NCI-H2029 (cell line): ENCODE data around the gene FOXK2.

Source experiments
- DNase-seq: peaks from one replicate; lab custom pipeline; 2025; lab: John Stamatoyannopoulos, UW

Gene FOXK2

DNA sequence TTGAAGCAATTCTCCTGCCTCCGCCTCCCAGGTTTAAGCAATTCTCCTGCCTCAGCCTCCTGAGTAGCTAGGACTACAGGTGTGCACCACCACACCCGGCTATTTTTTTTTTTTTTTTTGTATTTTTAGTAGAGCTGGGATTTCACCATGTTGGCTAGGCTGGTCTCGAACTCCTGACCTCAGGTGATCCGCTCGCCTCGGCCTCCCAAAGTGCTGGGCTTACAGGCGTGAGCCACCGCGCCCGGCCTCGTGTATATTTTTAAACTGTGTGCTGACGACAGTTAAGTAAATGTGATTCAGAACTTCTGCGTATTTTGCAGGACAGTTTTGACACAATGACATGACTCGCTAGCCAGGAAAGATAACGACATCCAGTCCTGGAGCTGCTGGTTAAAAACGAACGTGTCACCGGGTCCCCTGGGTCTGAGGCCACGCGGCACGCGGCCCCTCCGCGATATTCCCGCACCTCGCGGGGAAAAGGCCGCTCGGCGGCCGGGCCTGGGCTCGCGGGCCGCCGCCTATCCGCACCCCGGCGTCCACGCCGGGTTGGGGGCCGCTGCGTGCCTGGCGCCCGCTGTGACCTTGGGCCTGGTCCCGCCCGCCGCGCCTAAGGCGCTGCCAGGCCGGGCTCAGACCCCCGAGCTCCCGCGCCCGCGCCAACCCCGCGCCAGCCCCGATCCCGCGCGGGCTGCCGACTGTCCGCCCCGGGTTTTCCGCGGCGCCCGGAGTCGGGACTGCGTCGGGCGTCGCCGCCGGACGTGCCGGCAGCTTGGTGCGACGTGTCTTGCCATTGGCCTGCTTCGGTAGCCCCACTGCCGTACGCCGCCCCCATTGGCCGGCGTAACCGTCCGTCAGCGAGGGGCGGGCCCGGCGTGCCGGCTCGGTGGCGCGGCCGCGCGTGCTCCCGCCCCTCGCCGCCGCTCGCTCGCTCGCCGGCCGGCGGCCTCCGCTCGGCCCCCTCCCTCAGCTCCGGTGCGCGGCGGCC lies at the start of gene FOXK2:
FOXK2 (plus strand) TSS at position 907 of the 985 bp plus-strand sequence. CDS start 157 bp downstream, outside the sequence.
- peak; percentile 86 for DNase-seq

DNA sequence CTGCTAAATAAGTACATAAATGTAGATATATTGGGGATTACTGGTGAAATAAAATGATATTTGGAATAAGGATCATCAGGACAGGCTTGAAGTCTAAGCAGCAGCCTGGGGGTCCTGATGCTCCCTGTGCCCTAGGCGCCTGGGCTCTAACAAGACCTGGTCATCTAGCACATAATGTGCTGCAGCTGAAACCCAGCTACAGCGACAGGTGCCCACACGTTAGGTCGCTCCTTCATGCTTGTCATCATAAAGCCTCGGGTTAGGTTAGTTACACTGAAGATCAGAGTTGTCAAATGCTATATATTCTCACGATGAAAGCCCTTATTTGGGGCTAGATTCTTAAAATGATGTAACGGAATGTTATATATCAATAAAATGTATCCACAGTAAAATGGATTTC lies 49.5 kb upstream of the FOXK2 start:
- no peak for DNase-seq

DNA sequence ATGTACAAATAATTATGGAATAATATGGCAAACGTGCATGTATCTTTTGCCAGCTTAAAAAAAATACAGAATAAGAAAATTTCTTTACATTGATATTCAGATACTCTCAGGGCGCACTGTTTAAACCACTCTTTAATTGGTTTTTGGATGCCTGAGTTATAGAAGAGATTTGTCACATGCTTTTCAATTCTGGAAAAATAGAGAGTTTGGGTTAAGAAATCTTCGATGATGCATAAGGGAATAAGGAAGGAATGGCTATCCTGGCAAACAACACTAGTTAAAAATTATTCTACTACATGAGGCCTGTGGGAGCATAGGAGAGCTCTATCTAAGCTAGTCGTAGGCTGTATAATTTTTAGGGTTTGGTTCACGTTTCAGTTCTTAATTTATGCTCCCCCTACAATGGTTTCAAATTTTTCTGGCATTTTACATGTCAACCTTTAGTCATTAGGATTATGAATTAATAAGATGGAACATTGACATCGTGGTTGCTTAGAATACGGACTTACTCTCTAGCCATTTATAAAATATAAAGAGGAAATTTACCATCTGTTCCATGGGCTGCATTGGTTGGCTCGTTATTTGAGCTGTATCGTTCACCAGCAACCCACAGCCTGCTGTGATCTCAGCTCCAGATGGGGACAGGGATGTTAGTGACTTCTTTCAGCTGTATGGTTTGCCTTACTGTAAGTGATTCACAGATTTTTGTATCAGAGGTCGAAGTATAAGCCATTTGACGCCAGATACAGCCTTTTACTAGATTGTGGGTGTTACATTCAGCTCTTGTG lies 45.1 kb upstream of the FOXK2 start:
- no peak for DNase-seq

DNA sequence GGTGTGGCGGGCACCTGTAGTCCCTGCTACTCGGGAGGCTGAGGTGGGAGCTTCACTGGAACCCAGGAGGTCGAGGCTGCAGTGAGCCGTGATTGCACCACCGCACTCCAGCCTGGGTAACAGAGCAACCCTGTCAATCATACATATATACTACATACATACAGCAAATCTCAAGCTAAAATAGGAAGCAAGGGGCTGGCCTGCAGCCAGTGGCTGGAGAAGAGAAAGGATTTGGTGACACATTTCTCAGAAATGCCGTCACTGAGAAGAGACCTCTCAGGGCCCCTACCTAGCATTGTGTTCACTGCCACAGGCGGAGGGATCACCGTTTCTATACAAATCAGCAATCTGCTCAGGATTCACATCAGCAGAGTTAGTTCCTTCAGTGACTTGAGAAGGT lies 44.1 kb upstream of the FOXK2 start:
- no peak for DNase-seq

DNA sequence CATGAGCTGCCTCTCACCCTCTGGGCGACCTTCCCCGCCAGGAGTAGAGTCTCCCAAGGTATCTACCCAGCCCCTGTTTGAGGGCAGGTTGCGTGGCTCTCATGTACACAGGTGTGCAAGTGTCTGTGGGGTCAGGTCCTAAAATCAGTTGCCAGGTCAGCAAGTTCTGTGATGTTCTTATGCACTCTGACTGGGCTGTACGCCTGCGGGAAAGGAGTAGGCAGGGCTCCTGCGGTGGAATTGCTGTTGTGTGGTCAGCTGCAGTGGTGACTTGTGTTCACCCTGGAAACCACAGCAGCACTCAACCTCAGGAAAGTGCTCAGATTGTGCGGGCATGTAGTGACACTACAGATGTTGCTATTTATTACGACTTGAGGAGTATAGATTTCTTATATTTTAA lies 41.6 kb upstream of the FOXK2 start:
- DNase-seq: no peak

DNA sequence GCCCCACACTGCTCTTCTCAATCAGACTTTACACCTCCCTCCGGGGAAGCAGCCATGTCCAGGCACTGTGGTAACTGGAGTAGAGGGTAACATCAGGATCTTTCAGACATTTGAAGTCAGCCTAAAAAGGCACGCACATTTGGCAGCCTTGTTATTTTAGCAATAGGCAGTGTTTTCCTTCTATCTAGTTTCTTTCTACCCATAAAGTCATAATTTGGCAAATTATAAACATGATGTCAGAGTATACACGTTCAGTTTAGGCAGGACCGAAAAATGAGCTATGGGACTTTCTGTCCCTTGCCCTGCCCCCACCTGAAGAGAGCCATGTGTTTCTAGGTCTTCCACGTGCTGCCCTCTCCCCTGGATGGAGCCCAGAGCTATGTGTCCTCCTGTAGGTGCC lies 39.9 kb upstream of the FOXK2 start:
- no peak for DNase-seq

DNA sequence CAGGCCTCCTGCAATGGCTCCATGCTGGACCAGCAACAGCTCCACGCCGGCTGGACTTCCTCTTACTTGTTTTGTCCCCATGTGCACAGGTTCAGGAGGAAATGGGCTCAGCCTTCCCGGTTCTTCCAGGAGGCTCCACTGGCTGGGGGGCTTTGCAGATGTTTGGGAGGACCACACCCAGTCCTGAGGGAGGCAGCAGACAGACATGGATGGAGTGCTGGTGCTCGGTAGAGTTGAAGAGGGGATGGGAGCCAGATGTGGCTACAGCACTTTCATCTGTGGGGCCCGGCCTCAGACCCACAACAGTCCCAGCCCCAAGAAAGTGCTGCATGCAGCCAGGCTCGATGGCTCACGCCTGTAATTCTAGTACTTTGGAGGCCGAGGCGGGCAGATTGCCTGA lies 39.2 kb upstream of the FOXK2 start:
- DNase-seq: no peak

DNA sequence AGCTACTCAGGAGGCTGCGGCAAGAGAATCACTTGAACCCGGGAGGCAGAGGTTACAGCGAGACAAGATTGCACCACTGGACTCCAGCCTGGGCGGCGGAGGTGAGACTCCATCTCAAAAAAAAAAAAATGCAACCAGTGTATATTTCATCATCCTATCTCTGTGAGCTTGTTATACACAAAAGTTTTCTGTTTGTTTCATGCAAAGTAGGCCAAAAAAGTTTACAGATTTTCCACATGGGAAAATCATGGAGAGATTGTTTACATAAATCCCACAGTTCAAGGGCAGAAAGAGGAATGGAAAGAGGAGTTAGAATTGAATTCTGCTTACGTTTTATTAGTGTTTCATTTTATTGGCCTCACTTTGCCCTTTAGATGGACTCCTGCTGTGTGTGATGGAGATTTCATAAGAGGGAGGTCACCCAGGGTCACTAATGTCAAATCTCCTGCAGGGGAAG lies 36.3 kb upstream of the FOXK2 start:
- DNase-seq: no peak

DNA sequence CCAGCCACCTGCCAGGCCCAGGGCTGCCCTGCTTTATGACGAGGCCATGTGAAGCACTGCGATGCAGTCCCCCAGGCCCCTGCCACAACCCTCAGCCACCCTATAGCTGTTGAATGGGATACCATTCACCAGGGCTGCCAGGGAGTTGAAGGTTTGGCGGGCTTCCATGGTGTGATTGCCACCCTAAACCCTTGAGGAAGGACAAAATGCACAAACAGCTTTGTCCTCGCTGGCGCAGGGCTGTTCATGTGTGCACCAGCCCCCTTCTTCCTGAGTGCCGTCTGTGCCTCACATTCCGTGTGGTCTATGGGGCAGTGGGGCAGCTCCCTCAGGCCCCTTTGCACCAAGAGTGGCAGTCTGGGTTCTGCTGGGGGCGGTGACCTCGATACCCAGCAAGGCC lies 35.7 kb upstream of the FOXK2 start:
- no peak for DNase-seq

DNA sequence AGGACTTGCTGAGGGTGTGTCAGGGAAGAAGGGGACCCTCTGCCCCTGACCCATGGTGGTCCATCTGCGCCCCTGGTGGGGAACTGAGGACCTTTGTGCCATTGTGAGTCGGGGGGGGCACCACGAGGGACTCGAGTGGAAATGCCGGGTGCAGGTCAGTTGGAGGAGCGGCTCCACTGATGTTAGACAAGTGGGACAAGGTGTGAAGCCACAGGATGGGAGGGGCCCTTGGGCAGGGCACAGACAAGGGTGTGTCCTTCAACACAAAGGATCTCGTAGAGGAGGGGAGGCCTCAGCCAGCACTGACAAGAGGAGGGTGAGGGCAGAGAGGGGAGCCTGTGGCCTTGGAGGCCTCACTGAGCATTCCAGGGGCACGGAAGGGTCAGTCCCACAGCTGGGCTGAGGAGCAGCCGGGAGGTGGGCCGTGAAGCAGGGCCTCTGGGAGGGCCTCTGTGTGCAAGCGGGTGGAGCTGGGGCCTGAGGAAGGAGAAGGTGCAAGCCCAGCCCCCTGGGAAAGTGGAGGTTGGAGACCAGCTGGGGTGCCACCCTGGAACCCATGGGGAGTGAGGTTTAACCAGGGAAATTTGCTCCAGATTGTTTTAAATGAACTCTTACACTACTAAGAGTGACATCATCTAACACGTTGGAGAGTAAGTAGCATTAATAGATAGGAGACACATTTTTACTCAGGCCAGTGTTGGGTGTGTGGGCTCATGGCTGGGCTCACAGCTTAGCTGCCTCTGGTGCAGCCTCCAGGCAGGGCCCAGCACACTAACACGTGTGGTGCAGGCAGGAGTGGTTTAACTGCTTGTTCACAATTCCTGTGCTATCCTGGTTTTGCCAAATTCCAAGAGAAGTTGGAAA lies 33.1 kb upstream of the FOXK2 start:
- no peak for DNase-seq

DNA sequence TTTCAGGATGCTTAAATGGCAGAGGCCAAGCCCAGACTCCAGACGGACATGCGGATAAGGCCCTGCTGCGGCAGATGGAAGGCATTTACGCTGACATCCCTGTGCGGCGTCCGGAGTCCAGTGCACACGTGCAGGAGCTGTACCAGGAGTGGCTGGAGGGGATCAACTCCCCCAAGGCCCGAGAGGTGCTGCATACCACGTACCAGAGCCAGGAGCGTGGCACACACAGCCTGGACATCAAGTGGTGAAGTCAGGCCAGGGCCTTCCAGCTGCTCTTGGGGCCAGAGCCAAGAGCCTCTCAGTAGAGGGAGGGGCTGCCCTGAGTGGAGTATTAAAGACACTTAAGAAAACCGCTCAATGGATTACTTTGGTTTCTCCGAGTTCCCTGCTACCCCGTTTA lies 31.6 kb upstream of the FOXK2 start:
- no peak for DNase-seq

DNA sequence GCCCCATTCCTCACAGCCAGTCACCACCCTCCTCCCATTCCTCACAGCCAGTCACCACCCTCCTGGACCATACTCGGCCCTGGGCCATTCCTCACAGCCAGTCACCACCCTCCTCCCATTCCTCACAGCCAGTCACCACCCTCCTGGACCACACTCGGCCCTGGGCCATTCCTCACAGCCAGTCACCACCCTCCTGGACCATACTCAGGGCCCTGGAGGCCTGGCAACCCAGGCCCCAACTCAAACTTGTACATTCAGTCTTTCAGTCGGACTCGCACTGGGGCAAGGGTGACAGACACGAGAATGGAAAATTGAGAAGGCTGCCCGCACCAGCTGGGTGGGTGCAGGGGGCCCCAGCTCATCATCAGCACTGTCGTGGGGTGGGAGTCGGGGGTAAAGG lies 30.4 kb upstream of the FOXK2 start:
- DNase-seq: no peak

DNA sequence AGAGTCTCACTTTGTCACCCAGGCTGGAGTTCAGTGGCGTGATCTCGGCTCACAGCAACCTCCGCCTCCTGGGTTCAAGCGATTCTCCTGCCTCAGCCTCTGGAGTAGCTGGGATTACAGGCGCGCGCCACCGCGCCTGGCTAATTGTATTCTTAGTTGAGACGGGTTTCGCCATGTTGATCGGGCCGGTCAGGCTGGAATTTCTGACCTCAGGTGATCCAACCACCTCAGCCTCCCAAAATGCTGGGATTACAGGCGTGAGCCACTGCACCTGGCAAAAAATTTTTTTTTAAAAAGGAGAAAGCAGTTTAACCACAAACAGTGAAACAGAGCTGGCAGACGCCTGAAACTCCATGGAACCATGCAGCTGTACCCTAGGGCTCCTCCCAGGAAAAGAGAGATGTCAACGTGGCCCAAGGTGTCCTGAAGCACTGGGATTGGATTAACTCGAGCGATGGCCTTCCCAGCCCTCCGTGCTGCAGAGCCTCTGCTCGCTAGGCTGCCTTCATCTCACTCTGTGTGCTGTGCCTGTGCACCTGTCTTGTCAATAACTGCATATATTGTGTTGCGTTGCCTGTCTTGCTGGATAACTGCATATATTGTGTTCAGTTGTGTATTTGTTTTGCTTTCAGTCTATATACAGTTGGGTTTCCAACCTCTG lies 29.6 kb upstream of the FOXK2 start:
- no peak for DNase-seq

DNA sequence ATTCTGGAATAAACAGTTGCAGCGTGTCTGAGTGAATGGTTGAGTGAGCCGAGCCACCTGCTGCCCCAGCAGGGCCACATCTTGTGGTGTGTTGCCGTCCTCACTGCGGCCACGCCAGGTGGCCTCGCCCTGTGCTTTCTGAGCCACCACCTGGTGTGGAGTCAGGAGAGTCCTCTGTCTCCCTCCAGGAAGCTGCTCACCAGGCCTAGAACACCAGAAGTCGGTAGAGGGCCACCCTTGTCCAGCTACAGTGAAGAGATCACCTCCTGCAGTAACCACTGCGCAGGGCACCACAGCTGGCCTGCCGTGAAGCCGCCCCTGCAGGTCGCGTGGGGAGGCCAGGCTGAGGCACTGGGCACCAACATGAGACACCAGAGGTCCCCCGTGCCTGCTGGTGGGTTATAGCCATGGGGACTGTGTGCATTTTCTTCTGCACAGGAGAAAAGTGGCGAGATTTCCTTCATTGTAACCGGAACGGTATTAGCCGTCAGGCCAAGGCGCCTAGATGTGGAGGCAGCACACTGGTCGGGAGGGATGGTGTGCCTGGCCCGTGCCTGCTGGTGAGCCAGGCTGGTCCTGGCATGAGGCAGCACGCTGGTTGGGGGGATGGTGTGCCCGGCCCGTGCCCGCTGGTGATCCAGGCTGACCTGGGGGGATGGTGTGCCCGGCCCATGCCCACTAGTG lies 28.9 kb upstream of the FOXK2 start:
- peak; percentile 64 for DNase-seq

DNA sequence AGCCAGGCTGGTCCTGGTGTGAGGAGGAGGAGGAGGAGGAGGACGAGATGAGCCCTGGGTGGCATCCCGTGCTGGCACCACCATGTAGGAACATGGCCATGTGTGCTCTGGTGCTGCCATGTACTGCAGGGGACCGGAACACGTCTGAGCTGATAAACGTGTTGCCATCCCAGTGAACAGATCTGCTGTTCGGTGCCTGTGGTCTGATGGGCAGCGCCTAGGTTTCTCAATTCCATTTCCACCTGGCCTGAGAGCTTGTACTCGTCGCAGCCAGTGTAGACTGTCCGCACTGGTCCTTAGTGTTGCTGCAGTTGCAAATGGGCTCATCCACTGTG lies 28.4 kb upstream of the FOXK2 start:
- DNase-seq: no peak

DNA sequence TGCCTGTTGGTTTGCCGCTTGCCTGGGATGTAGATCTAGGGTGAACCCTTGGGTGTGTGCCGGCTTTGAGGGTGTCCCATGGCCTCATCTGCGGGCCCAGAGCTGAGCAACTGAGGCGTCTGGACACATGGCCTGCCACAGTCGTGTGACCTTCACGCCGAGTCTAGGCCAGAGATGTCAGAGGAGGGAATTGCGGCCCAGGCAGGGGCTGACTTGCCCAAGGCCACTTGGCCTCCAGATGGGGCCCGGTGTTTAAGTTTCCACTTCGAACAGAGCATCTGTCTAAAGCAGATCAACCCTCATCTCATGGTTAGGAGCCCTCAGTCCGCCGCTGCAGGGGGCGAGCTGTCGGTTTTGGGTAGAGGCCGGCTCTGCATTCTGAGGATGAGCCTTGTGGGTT lies 28.0 kb upstream of the FOXK2 start:
- no peak for DNase-seq

DNA sequence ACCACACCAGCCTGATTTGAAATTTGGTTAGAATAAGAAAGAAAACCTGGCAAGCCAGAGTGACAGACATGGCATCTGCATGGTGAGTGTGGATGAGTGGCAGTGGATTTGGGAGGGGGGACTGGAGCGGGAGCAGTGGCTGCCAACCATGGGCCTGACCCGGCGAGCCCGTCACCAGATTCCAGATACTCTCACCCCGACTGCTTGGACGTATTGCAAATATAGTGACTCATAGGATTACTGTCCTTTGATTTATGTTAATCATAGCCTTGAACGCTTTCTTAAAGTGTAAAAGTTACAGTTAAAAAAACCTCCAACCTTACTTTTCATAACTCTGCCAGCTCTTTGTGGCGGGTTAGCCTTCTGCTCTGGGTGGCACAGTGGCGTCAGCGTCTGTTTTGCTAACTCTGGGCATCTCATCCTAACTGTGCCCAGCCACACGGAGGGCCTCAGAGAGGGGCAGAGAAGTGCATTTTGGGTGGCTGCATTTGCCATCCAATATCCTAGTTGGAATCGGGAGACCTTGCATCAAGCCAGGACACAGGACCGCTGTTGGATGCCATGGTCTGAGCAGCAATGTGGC lies 26.8 kb upstream of the FOXK2 start:
- no peak for DNase-seq

DNA sequence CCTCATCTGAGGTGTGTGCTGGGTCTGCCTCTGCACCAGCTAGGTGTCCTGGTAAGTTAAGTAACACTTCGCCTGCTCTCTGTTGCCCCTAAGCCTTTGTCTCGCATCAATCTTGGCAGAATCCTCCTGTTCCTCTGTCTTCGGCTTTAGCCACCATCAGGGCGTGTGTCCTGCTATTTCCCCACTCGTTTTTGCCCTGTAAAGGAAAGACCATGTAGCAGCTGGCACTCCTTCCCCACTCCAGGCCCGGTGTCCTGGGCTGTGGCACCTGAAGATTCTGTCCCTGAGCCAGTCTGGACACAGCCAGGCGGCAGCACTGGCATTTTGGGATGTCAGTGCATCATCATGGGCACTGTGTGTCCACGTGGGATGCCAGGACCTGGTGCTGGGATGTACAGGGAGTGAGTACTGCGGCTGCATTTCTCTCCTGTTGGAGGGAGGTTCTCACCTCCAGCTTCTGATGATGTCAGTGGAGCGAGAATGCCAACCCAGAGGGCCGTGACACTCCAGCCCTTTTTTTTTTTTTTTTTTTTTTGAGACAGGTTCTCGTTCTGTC lies 26.2 kb upstream of the FOXK2 start:
- no peak for DNase-seq

DNA sequence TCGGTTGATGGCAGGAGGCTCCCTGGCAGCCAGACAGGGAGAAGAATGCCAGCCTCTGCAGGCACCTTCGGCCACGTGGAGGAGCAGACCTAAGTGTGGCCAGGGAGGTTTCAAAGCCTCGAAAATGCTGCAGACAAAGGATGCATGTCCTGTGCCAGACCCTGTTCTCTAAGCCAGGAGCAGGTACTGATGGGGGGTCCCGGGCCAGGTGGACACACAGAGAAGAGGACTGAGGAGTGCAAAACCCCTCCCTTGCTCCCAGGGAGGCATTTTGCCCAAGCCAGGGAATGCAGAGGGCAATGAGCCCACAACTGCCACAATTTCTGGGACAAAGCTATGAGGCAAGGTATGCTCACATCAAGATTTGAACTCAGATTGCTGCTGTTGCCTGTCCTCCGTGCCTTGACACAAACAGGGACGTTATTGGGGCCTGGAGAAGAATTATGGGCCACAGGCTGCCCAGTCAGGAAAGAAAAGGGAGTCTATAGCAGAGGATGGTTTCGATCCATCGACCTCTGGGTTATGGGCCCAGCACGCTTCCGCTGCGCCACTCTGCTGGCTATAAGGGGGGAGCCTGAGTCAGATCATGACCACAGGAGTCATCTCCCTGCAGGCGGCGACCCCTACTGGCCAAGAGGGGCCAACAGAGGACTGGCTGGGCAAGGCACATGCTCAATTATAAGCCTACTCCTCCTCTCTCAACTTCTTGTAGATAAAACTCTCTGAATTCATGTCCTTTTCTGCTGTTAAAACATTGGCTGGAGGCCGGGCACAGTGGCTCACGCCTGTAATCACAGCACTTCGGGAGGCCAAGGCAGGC lies 25.1 kb upstream of the FOXK2 start:
- DNase-seq: peak; percentile 39
